ENCODE data around the gene FAM180A. TPM values are rescaled to one million over a fixed set of nuclear protein-coding genes. Genes with fewer than 3 reads are reported as not detected.

FAM180A gene
- total and polyA plus RNA-seq, 2 donors (not counting 1 experiment from before 2014, with no cell fraction given): not detected

DNA sequence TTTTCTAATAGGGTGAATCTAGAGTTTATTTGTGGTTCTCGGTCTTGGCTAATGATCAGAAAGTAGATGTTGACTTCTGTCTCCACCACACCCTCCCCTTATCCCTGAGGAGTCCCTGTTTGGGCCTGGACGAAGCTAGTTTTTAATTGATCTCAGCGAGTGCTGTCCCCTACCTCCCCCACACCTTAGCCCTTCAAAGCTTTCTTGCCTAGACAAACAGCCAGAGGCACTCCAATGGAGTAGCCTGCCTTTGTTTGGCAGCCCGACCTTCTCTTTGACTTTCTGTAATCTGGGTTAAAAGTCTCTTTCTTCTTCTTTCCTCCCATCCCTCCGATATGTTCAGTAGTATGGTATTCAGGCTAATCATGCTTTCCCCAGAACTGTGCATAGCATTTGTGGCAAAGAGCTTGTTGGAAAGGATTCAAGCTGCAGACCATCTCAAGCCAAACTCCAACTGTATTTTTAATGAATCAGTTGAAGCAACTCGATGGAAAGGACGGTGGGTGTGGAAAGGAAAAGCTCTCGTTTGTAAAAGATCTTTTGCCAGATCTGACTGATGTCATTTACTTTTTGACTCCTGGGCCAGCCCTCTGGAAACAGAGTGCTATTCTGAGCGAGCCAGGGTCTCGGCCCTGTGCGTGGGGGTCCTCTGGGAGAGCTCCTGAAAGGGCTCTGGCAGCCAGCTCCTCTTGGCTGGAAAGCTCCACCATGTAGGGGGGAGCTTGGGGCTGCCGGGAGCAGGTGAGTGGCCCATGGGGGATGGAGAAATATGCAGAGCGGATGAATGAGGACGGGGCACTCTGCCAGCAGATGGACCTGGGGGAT, 4.5 kb downstream of the FAM180A start:
- H3K36me3 ChIP-seq (replicated peaks in 1 of 2; ENCODE audit: control extremely low read depth in 1 of 2, control insufficient read depth in 1 of 2, extremely low read depth in 1 of 2, insufficient read depth in 2 of 2, low read length in 1 of 2): no peaks in the 10 kb centered on the region
- H3K4me1 ChIP-seq (ENCODE audit: control insufficient read depth in 2 of 2, insufficient read depth in 2 of 2, low read length in 2 of 2): no peaks in the 10 kb centered on the region
- ATAC-seq (ENCODE audit: low read depth): no peak
- H3K4me2 ChIP-seq (replicated peaks; ENCODE audit: low read depth, low read length, poor library complexity, severe bottlenecking): no peak overlapping the region
- no peaks in the 10 kb centered on the region for H3K79me2 ChIP-seq (ENCODE audit: control insufficient read depth, insufficient read depth, low read length)
- H2AFZ ChIP-seq (ENCODE audit: insufficient read depth, low read depth, low read length, poor library complexity, severe bottlenecking): no peak overlapping the region
- intact Hi-C loops (cut with micrococcal nuclease): no loop called here
- ChIA-PET POLR2A (no interaction called here), CTCF (interaction anchor here (0.8 kb wide), 1 partner anchor 9 kb away, joined by 3 read pairs; no protein-coding TSS in a partner anchor)
- no peak for DNase-seq
- H3K27ac ChIP-seq (ENCODE audit: low read length in 2 of 2): no peak overlapping the region
- no peak overlapping the region for H3K4me3 Mint-ChIP-seq
- TF ChIP-seq EZH2 (IDR thresholded peaks at IDR 0.05; ENCODE audit: borderline replicate concordance, insufficient read depth, low read depth, low read length, poor library complexity, severe bottlenecking) (no peak), CTCF (IDR thresholded peaks at IDR 0.05) (no peak)
- H3K27me3 Mint-ChIP-seq: peaks cover 10% of the 10 kb centered on the region
- WGBS (ENCODE audit: insufficient coverage): 85% methylated on average over 9 of the region's 14 CpGs
- H4K20me1 ChIP-seq (ENCODE audit: control insufficient read depth, insufficient read depth, low read length, poor library complexity, severe bottlenecking): no peaks in the 10 kb centered on the region
- no peaks in the 10 kb centered on the region for H3K4me1 Mint-ChIP-seq
- no peaks in the 10 kb centered on the region for H3K9me3 Mint-ChIP-seq (ENCODE audit: insufficient read depth)
- no peak overlapping the region for H3K9ac ChIP-seq (ENCODE audit: low read length)
- H3K9me3 ChIP-seq (ENCODE audit: control extremely low read depth in 1 of 3, control insufficient read depth in 2 of 3, insufficient read depth in 1 of 3, low read length in 2 of 3): no peaks in the 10 kb centered on the region
- H3K27ac Mint-ChIP-seq: no peak overlapping the region
- no peak overlapping the region for H3K4me3 ChIP-seq (ENCODE audit: control extremely low read depth in 1 of 5, extremely low read depth in 1 of 5, insufficient read depth in 1 of 5, low read depth in 2 of 5, low read length in 4 of 5)
- H3K27me3 ChIP-seq (replicated peaks in 1 of 4; ENCODE audit: control extremely low read depth in 1 of 4, control insufficient read depth in 3 of 4, insufficient read depth in 4 of 4, low read length in 3 of 4): no peaks in the 10 kb centered on the region

- TF ChIP-seq EZH2 (IDR thresholded peaks at IDR 0.05; ENCODE audit: borderline replicate concordance, insufficient read depth, low read depth, low read length, poor library complexity, severe bottlenecking) (no peak), CTCF (IDR thresholded peaks at IDR 0.05) (no peak)
- ChIA-PET POLR2A (no interaction called here), CTCF (no interaction called here)
- Histone ChIP-seq H3K9ac (ENCODE audit: low read length) (no peak overlapping the region), H3K36me3 (replicated peaks in 1 of 2; ENCODE audit: control extremely low read depth in 1 of 2, control insufficient read depth in 1 of 2, extremely low read depth in 1 of 2, insufficient read depth in 2 of 2, low read length in 1 of 2) (no peaks in the 10 kb centered on the region), H4K20me1 (ENCODE audit: control insufficient read depth, insufficient read depth, low read length, poor library complexity, severe bottlenecking) (no peaks in the 10 kb centered on the region), H3K9me3 (ENCODE audit: control extremely low read depth in 1 of 3, control insufficient read depth in 2 of 3, insufficient read depth in 1 of 3, low read length in 2 of 3) (no peaks in the 10 kb centered on the region), H3K79me2 (ENCODE audit: control insufficient read depth, insufficient read depth, low read length) (no peaks in the 10 kb centered on the region), H3K27ac (ENCODE audit: low read length in 2 of 2) (no peak overlapping the region), H2AFZ (ENCODE audit: insufficient read depth, low read depth, low read length, poor library complexity, severe bottlenecking) (no peak overlapping the region), H3K27me3 (replicated peaks in 1 of 4; ENCODE audit: control extremely low read depth in 1 of 4, control insufficient read depth in 3 of 4, insufficient read depth in 4 of 4, low read length in 3 of 4) (no peaks in the 10 kb centered on the region), H3K4me1 (ENCODE audit: control insufficient read depth in 2 of 2, insufficient read depth in 2 of 2, low read length in 2 of 2) (no peaks in the 10 kb centered on the region), H3K4me3 (ENCODE audit: control extremely low read depth in 1 of 5, extremely low read depth in 1 of 5, insufficient read depth in 1 of 5, low read depth in 2 of 5, low read length in 4 of 5) (no peak overlapping the region), H3K4me2 (replicated peaks; ENCODE audit: low read depth, low read length, poor library complexity, severe bottlenecking) (no peak overlapping the region)
- Mint-ChIP-seq H3K9me3 (ENCODE audit: insufficient read depth) (no peaks in the 10 kb centered on the region), H3K4me3 (no peak overlapping the region), H3K4me1 (no peaks in the 10 kb centered on the region), H3K27me3 (peaks cover 8% of the 10 kb centered on the region), H3K27ac (no peak overlapping the region)
- DNase-seq: no peak
- intact Hi-C loops (cut with micrococcal nuclease): no loop called here
- ATAC-seq (ENCODE audit: low read depth): no peak
- 85% methylated on average over 4 of the region's 4 CpGs for WGBS (ENCODE audit: insufficient coverage)
These were observed 6.2 kb downstream of the FAM180A start for GRCh38 chr7:135742371-135742770.

Measured in B cell (primary cell).